Measurements from ENCODE around the gene RIC3.

GRCh38 chr11:8090756-8091155, 78.1 kb downstream of the RIC3 start:
- TF ChIP-seq PAX5 (IDR thresholded peaks at IDR 0.05; ENCODE audit: insufficient read depth, low read length, severe bottlenecking) (no peak), SPI1 (IDR thresholded peaks at IDR 0.05; ENCODE audit: low read depth, low read length) (no peak)
